Uterus (tissue), 4 donors: ENCODE measurements around the gene FAM234B. TPM values are rescaled to one million over a fixed set of nuclear protein-coding genes. Genes with fewer than 3 reads are reported as not detected.

Experiments used
- DNase-seq, 2 donors: peaks; one replicate each; pipeline ENCODE4 v3.0.0-alpha.2; 2019 to 2020
- H3K27ac ChIP-seq, 2 donors: fragments of 200-600 bp; sonication (generic); 1 replicate in 1 of 2; 2 replicates in 1 of 2; pipeline ENCODE4 v1.5.1; 2016 to 2018
- H3K27me3 ChIP-seq, 2 donors: fragments of 200-600 bp; sonication (generic); one replicate each; pipeline ENCODE4 v1.5.1; 2018 to 2019; ENCODE audit warnings: control low read depth in 1 of 2
- H3K36me3 ChIP-seq, 2 donors: fragments of 200-600 bp; sonication (generic); one replicate each; pipeline ENCODE4 v1.5.1; 2019; ENCODE audit warnings: control low read depth in 1 of 2
- H3K4me1 ChIP-seq, 2 donors: fragments of 200-600 bp; sonication (generic); one replicate each; pipeline ENCODE4 v1.5.1; 2018 to 2019; ENCODE audit warnings: control low read depth in 1 of 2
- H3K4me3 ChIP-seq, 2 donors: fragments of 200-600 bp; sonication (generic); 1 replicate in 1 of 2; 2 replicates in 1 of 2; pipeline ENCODE4 v1.5.1; 2018 to 2019; ENCODE audit warnings: mild to moderate bottlenecking in 1 of 2
- H3K9me3 ChIP-seq, 2 donors: fragments of 200-600 bp; sonication (generic); one replicate each; pipeline ENCODE4 v1.5.1; 2019; ENCODE audit warnings: control low read depth in 1 of 2
- CTCF ChIP-seq, 4 experiments: fragments of 200-600 bp in 2 of 4; fragments of 450-650 bp in 2 of 4; sonication (generic) in 2 of 4; IDR thresholded peaks; one replicate each; pipeline ENCODE4 v1.5.1; 2016 to 2019; ENCODE audit warnings: antibody characterized with exemption in 4 of 4, mild to moderate bottlenecking in 2 of 4, moderate library complexity in 1 of 4
- POLR2A ChIP-seq, 2 donors: fragments of 450-650 bp; IDR thresholded peaks; one replicate each; pipeline ENCODE4 v1.6.1; 2016; ENCODE audit warnings: antibody characterized with exemption in 2 of 2, mild to moderate bottlenecking in 1 of 2, moderate library complexity in 1 of 2
- intact Hi-C: fragments of 100-400 bp; cut with DNase I; formaldehyde crosslinking; loops from one replicate; pipeline ENCODE4 v1.15.1; 2023; ENCODE audit warnings: low total_unique reads
- total RNA-seq, 4 donors: library from RNA; depleted of rRNA in 3 of 4; stranded (reverse); fragments of >200 nt in 3 of 4; gene quantifications; one replicate each; pipeline versions ENCODE4 v1.1.0 to v1.2.4, GENCODE V29; 2014 to 2023
- donor health status: DM: yes; HTN: yes; CAD: no.

The FAM234B gene
- total RNA-seq, 4 donors from 2014 or later = 2.4 to 8.3 (median 4.6) TPM

- H3K4me1 ChIP-seq = no peaks in the 10 kb centered on the region
- H3K27me3 ChIP-seq = no peaks in the 10 kb centered on the region
- no peaks in the 10 kb centered on the region for H3K36me3 ChIP-seq
- no peak for DNase-seq
- intact Hi-C loops = no loop called here
- H3K4me3 ChIP-seq = no peak overlapping the region
- no peak overlapping the region for H3K27ac ChIP-seq
- no peak for TF ChIP-seq CTCF (IDR thresholded peaks at IDR 0.05)
- no peak for TF ChIP-seq POLR2A (IDR thresholded peaks at IDR 0.05)
- H3K9me3 ChIP-seq = no peaks in the 10 kb centered on the region
Observed at GRCh38 chr12:13124656-13125505, 80.7 kb downstream of the FAM234B start.

- Histone ChIP-seq H3K27me3 (no peaks in the 10 kb centered on the region), H3K9me3 (no peaks in the 10 kb centered on the region), H3K36me3 (no peaks in the 10 kb centered on the region), H3K4me1 (no peaks in the 10 kb centered on the region), H3K4me3 (no peak overlapping the region), H3K27ac (no peak overlapping the region)
- TF ChIP-seq POLR2A (IDR thresholded peaks at IDR 0.05) (no peak), CTCF (IDR thresholded peaks at IDR 0.05) (no peak)
- no peak for DNase-seq
- intact Hi-C loops = no loop called here
Observed at GRCh38 chr12:13125996-13126395, 81.8 kb downstream of the FAM234B start.

DNA sequence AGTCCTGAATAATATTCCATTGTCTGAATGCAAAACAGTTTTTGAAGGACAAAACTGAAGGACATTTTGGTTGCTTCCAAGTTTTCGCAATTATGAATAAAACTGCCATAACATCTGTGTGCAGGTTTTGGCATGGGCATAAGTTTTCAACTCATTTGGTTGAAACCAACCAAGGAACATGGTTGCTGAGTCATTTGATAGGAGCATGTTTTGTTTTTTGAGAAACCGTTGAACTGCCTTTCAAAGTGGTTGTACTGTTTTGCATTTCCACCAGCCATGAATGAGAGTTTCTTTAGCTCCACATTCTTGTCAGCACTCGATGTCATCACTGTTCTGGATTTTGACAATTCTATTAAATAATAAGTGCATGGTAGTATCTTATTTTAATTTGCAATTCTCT lies 82.3 kb downstream of the FAM234B start:
- Histone ChIP-seq H3K27me3 (no peaks in the 10 kb centered on the region), H3K36me3 (no peaks in the 10 kb centered on the region), H3K4me1 (no peaks in the 10 kb centered on the region), H3K9me3 (no peaks in the 10 kb centered on the region), H3K4me3 (no peak overlapping the region), H3K27ac (no peak overlapping the region)
- no peak for TF ChIP-seq CTCF (IDR thresholded peaks at IDR 0.05)
- no peak for TF ChIP-seq POLR2A (IDR thresholded peaks at IDR 0.05)
- intact Hi-C loops = no loop called here
- no peak for DNase-seq

DNA sequence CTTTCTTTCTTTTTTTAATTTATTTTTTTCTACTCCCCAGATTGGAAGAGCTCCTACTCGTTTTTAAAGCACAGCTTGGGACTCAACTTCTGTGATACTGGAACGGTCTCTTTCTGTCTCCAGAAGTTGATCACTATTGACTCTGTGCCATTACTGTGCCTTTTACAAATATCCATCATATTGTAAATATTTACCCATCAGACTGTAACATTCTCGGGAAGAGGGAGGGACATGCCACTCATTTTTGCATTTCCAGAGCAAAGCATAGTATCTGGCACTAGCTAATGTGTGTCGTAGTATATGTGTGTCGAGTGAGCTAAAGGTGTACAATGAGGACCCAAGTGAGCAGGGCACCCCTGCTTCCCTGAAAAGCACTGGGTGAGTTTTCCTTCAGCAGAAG lies 83.3 kb downstream of the FAM234B start:
- H3K9me3 ChIP-seq = no peaks in the 10 kb centered on the region
- no peak overlapping the region for H3K4me3 ChIP-seq
- H3K36me3 ChIP-seq = no peaks in the 10 kb centered on the region
- TF ChIP-seq CTCF (IDR thresholded peaks at IDR 0.05) = no peak
- TF ChIP-seq POLR2A (IDR thresholded peaks at IDR 0.05) = no peak
- no peak overlapping the region for H3K27ac ChIP-seq
- no peaks in the 10 kb centered on the region for H3K27me3 ChIP-seq
- no peak for DNase-seq
- H3K4me1 ChIP-seq = no peaks in the 10 kb centered on the region
- intact Hi-C loops = no loop called here

GRCh38 chr12:13128291-13128965 lies 84.2 kb downstream of the FAM234B start:
- H3K36me3 ChIP-seq = no peaks in the 10 kb centered on the region
- no peaks in the 10 kb centered on the region for H3K27me3 ChIP-seq
- H3K27ac ChIP-seq = no peak overlapping the region
- no peaks in the 10 kb centered on the region for H3K4me1 ChIP-seq
- TF ChIP-seq POLR2A (IDR thresholded peaks at IDR 0.05) (no peak), CTCF (IDR thresholded peaks at IDR 0.05) (no peak)
- no peaks in the 10 kb centered on the region for H3K9me3 ChIP-seq
- intact Hi-C loops = no loop called here
- no peak overlapping the region for H3K4me3 ChIP-seq
- DNase-seq = no peak
